ENCODE measurements around the gene TMEM184C.

GRCh38 chr4:147599769-147600168 is 17.4 kb upstream of the TMEM184C start:
- no peak for TF ChIP-seq POLR2AphosphoS5 (IDR thresholded peaks at IDR 0.05; ENCODE audit: low read depth)
- no peak for TF ChIP-seq CTCF (conservative IDR thresholded peaks at IDR 0.05; ENCODE audit: low read depth in 2 of 2)
- no peak for TF ChIP-seq EZH2 (IDR thresholded peaks at IDR 0.05; ENCODE audit: low read depth, unreplicated experiment)
- no peak for TF ChIP-seq EZH2phosphoT487 (IDR thresholded peaks at IDR 0.05; ENCODE audit: unreplicated experiment)
- TF ChIP-seq JUNB (IDR thresholded peaks at IDR 0.05; ENCODE audit: unreplicated experiment) = no peak
- TF ChIP-seq, protein P1, sequence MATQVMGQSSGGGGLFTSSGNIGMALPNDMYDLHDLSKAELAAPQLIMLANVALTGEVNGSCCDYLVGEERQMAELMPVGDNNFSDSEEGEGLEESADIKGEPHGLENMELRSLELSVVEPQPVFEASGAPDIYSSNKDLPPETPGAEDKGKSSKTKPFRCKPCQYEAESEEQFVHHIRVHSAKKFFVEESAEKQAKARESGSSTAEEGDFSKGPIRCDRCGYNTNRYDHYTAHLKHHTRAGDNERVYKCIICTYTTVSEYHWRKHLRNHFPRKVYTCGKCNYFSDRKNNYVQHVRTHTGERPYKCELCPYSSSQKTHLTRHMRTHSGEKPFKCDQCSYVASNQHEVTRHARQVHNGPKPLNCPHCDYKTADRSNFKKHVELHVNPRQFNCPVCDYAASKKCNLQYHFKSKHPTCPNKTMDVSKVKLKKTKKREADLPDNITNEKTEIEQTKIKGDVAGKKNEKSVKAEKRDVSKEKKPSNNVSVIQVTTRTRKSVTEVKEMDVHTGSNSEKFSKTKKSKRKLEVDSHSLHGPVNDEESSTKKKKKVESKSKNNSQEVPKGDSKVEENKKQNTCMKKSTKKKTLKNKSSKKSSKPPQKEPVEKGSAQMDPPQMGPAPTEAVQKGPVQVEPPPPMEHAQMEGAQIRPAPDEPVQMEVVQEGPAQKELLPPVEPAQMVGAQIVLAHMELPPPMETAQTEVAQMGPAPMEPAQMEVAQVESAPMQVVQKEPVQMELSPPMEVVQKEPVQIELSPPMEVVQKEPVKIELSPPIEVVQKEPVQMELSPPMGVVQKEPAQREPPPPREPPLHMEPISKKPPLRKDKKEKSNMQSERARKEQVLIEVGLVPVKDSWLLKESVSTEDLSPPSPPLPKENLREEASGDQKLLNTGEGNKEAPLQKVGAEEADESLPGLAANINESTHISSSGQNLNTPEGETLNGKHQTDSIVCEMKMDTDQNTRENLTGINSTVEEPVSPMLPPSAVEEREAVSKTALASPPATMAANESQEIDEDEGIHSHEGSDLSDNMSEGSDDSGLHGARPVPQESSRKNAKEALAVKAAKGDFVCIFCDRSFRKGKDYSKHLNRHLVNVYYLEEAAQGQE (IDR thresholded peaks at IDR 0.05; ENCODE audit: unreplicated experiment) = no peak
- no peak for TF ChIP-seq ETS1 (IDR thresholded peaks at IDR 0.05)
- no peak for TF ChIP-seq CREB1 (CRISPR knock-in tag; IDR thresholded peaks at IDR 0.05; ENCODE audit: low read depth)
- TF ChIP-seq, protein P2, sequence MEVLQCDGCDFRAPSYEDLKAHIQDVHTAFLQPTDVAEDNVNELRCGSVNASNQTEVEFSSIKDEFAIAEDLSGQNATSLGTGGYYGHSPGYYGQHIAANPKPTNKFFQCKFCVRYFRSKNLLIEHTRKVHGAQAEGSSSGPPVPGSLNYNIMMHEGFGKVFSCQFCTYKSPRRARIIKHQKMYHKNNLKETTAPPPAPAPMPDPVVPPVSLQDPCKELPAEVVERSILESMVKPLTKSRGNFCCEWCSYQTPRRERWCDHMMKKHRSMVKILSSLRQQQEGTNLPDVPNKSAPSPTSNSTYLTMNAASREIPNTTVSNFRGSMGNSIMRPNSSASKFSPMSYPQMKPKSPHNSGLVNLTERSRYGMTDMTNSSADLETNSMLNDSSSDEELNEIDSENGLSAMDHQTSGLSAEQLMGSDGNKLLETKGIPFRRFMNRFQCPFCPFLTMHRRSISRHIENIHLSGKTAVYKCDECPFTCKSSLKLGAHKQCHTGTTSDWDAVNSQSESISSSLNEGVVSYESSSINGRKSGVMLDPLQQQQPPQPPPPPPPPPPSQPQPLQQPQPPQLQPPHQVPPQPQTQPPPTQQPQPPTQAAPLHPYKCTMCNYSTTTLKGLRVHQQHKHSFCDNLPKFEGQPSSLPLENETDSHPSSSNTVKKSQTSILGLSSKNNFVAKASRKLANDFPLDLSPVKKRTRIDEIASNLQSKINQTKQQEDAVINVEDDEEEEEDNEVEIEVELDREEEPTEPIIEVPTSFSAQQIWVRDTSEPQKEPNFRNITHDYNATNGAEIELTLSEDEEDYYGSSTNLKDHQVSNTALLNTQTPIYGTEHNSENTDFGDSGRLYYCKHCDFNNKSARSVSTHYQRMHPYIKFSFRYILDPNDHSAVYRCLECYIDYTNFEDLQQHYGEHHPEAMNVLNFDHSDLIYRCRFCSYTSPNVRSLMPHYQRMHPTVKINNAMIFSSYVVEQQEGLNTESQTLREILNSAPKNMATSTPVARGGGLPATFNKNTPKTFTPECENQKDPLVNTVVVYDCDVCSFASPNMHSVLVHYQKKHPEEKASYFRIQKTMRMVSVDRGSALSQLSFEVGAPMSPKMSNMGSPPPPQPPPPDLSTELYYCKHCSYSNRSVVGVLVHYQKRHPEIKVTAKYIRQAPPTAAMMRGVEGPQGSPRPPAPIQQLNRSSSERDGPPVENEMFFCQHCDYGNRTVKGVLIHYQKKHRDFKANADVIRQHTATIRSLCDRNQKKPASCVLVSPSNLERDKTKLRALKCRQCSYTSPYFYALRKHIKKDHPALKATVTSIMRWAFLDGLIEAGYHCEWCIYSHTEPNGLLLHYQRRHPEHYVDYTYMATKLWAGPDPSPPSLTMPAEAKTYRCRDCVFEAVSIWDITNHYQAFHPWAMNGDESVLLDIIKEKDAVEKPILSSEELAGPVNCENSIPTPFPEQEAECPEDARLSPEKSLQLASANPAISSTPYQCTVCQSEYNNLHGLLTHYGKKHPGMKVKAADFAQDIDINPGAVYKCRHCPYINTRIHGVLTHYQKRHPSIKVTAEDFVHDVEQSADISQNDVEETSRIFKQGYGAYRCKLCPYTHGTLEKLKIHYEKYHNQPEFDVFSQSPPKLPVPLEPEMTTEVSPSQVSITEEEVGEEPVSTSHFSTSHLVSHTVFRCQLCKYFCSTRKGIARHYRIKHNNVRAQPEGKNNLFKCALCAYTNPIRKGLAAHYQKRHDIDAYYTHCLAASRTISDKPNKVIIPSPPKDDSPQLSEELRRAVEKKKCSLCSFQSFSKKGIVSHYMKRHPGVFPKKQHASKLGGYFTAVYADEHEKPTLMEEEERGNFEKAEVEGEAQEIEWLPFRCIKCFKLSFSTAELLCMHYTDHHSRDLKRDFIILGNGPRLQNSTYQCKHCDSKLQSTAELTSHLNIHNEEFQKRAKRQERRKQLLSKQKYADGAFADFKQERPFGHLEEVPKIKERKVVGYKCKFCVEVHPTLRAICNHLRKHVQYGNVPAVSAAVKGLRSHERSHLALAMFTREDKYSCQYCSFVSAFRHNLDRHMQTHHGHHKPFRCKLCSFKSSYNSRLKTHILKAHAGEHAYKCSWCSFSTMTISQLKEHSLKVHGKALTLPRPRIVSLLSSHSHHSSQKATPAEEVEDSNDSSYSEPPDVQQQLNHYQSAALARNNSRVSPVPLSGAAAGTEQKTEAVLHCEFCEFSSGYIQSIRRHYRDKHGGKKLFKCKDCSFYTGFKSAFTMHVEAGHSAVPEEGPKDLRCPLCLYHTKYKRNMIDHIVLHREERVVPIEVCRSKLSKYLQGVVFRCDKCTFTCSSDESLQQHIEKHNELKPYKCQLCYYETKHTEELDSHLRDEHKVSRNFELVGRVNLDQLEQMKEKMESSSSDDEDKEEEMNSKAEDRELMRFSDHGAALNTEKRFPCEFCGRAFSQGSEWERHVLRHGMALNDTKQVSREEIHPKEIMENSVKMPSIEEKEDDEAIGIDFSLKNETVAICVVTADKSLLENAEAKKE (CRISPR knock-in tag; IDR thresholded peaks at IDR 0.05) = no peak
